NCI-H2081 (cell line): ENCODE results near the gene KCTD4.
"Not testable (repeated sequence)": the region's sequence is repeated elsewhere in the genome, so short reads cannot be mapped to it uniquely, and the experiment has no call there.

ENCODE experiments used
- DNase-seq, 2 experiments: peaks; one replicate each; lab custom pipeline; 2025; lab: John Stamatoyannopoulos, UW

KCTD4 gene

GRCh38 chr13:45215392-45216077 lies 14.7 kb upstream of the KCTD4 start:
- DNase-seq = no peak

- DNase-seq = no peak
Observed at GRCh38 chr13:45209229-45209628, 8.4 kb upstream of the KCTD4 start.

- DNase-seq = no peak
Observed at GRCh38 chr13:45208132-45208531, 7.3 kb upstream of the KCTD4 start.

GRCh38 chr13:45207319-45207718 lies 6.5 kb upstream of the KCTD4 start:
- peak; percentile 14 to 63 for DNase-seq

- no peak for DNase-seq
Observed at GRCh38 chr13:45206340-45206739, 5.5 kb upstream of the KCTD4 start.

- no peak for DNase-seq
Observed at GRCh38 chr13:45205124-45205523, 4.3 kb upstream of the KCTD4 start.

- DNase-seq = no peak
Observed at GRCh38 chr13:45199711-45200110, 1.1 kb downstream of the KCTD4 start.

- DNase-seq = no peak
Observed at GRCh38 chr13:45198924-45199323, 1.9 kb downstream of the KCTD4 start.

- DNase-seq = no peak
Observed at GRCh38 chr13:45198041-45198440, 2.8 kb downstream of the KCTD4 start.

GRCh38 chr13:45196622-45197021 lies 4.2 kb downstream of the KCTD4 start:
- no peak for DNase-seq

- no peak for DNase-seq
Observed at GRCh38 chr13:45196096-45196495, 4.7 kb downstream of the KCTD4 start.

GRCh38 chr13:45195421-45195820 lies 5.4 kb downstream of the KCTD4 start:
- DNase-seq = no peak

- DNase-seq = no peak
Observed at GRCh38 chr13:45194081-45194939, 6.5 kb downstream of the KCTD4 start.

- DNase-seq = no peak
Observed at GRCh38 chr13:45191874-45192273, 9.0 kb downstream of the KCTD4 start.

- not testable (repeated sequence) for DNase-seq
Observed at GRCh38 chr13:45189511-45189910, 11.3 kb downstream of the KCTD4 start.

- not testable (repeated sequence) for DNase-seq
Observed at GRCh38 chr13:45189077-45189476, 11.8 kb downstream of the KCTD4 start.

GRCh38 chr13:45185286-45185685 lies 15.6 kb downstream of the KCTD4 start:
- DNase-seq = no peak

GRCh38 chr13:45184693-45185092 lies 16.2 kb downstream of the KCTD4 start:
- DNase-seq = no peak

GRCh38 chr13:45180713-45181601 lies 19.9 kb downstream of the KCTD4 start:
- no peak for DNase-seq

- DNase-seq = no peak
Observed at GRCh38 chr13:45180303-45180702, 20.5 kb downstream of the KCTD4 start.

- DNase-seq = no peak
Observed at GRCh38 chr13:45179428-45179827, 21.4 kb downstream of the KCTD4 start.
